Skeletal muscle tissue (tissue), 4 donors: Measurements from ENCODE around the gene TRIP11. TPM values are rescaled to one million over a fixed set of nuclear protein-coding genes. Genes with fewer than 3 reads are reported as not detected.

Experiments
- H3K27ac ChIP-seq: one replicate; pipeline ENCODE4 v1.7.0; 2013; ENCODE audit warnings: mild to moderate bottlenecking, low read depth, low read length, inconsistent platforms
- H3K27me3 ChIP-seq, 3 donors: one replicate each; pipeline ENCODE4 v1.7.0; 2013; ENCODE audit warnings: low read length in 3 of 3; ENCODE audit not compliant: control insufficient read depth in 3 of 3, insufficient read depth in 3 of 3
- H3K36me3 ChIP-seq, 3 donors: one replicate each; pipeline ENCODE4 v1.7.0; 2013; ENCODE audit warnings: low read length in 3 of 3; ENCODE audit not compliant: control insufficient read depth in 3 of 3, insufficient read depth in 3 of 3
- H3K4me1 ChIP-seq, 3 donors: one replicate each; pipeline ENCODE4 v1.7.0; 2013; ENCODE audit warnings: low read length in 3 of 3, mild to moderate bottlenecking in 3 of 3; ENCODE audit not compliant: control insufficient read depth in 3 of 3, insufficient read depth in 3 of 3
- H3K4me3 ChIP-seq, 3 donors: one replicate each; pipeline ENCODE4 v1.7.0; 2013; ENCODE audit warnings: low read length in 3 of 3
- H3K9ac ChIP-seq, 3 donors: one replicate each; pipeline ENCODE4 v1.7.0; 2013; ENCODE audit warnings: low read length in 3 of 3, mild to moderate bottlenecking in 3 of 3, moderate library complexity in 2 of 3, low read depth in 1 of 3
- H3K9me3 ChIP-seq, 3 donors: one replicate each; pipeline ENCODE4 v1.7.0; 2013; ENCODE audit warnings: low read length in 3 of 3; ENCODE audit not compliant: control insufficient read depth in 3 of 3
- total RNA-seq: library from RNA; depleted of rRNA; stranded (reverse); fragments of >200 nt; gene quantifications from one replicate; pipeline ENCODE4 v1.2.3, GENCODE V29; 2014
- donor health status: Osteomylitis.

Gene TRIP11
- total RNA-seq, 1 donor from 2014 or later: 10.4 TPM

- H3K36me3 ChIP-seq: no peaks in the 10 kb centered on the region
- H3K27ac ChIP-seq: peak overlapping the region; percentile 73
- H3K4me3 ChIP-seq: peak overlapping the region; percentile 64 to 74 (median 71)
Observed at GRCh38 chr14:91945751-91946621, 93.9 kb downstream of the TRIP11 start.

GRCh38 chr14:91942946-91943345 is 96.9 kb downstream of the TRIP11 start:
- no peak overlapping the region for H3K27ac ChIP-seq
- H3K4me1 ChIP-seq: peaks cover 1 to 8% (median 6%) of the 10 kb centered on the region in 3 donors
- no peak overlapping the region for H3K9ac ChIP-seq
- peaks cover 0 to 2% (median 0%) of the 10 kb centered on the region in 3 donors for H3K9me3 ChIP-seq
- H3K4me3 ChIP-seq: no peak overlapping the region
- H3K27me3 ChIP-seq: peaks cover 20 to 31% (median 22%) of the 10 kb centered on the region in 3 donors
- H3K36me3 ChIP-seq: no peaks in the 10 kb centered on the region

More at GRCh38 chr14:91945751-91946621, 93.9 kb downstream of the TRIP11 start:
- Histone ChIP-seq H3K27me3 (peaks cover 24 to 37% (median 28%) of the 10 kb centered on the region in 3 donors), H3K4me1 (peaks cover 2 to 8% (median 6%) of the 10 kb centered on the region in 3 donors), H3K9me3 (no peaks in the 10 kb centered on the region), H3K9ac (peak overlapping the region; percentile 65 to 68 (median 68))

GRCh38 chr14:91942128-91942527 is 97.7 kb downstream of the TRIP11 start:
- no peak overlapping the region for H3K27ac ChIP-seq
- no peaks in the 10 kb centered on the region for H3K36me3 ChIP-seq
- H3K4me1 ChIP-seq: peaks cover 0 to 8% (median 6%) of the 10 kb centered on the region in 3 donors
- H3K9me3 ChIP-seq: peaks cover 0 to 2% (median 0%) of the 10 kb centered on the region in 3 donors
- H3K9ac ChIP-seq: no peak overlapping the region
- H3K27me3 ChIP-seq: peaks cover 18 to 31% (median 19%) of the 10 kb centered on the region in 3 donors
- H3K4me3 ChIP-seq: no peak overlapping the region

GRCh38 chr14:91940209-91940608 is 99.7 kb downstream of the TRIP11 start:
- peaks cover 0 to 4% (median 0%) of the 10 kb centered on the region in 3 donors for H3K36me3 ChIP-seq
- no peak overlapping the region for H3K27ac ChIP-seq
- peaks cover 5 to 12% (median 9%) of the 10 kb centered on the region in 3 donors for H3K27me3 ChIP-seq
- no peak overlapping the region for H3K4me3 ChIP-seq
- H3K9me3 ChIP-seq: peaks cover 0 to 2% (median 0%) of the 10 kb centered on the region in 3 donors
- no peak overlapping the region for H3K9ac ChIP-seq
- H3K4me1 ChIP-seq: peaks cover 0 to under 1% (median 0%) of the 10 kb centered on the region in 3 donors

GRCh38 chr14:91935586-91935985 is 104.3 kb downstream of the TRIP11 start:
- H3K27ac ChIP-seq: no peak overlapping the region
- peaks cover 0 to 4% (median 0%) of the 10 kb centered on the region in 3 donors for H3K36me3 ChIP-seq
- peaks cover 0 to 2% (median 0%) of the 10 kb centered on the region in 3 donors for H3K27me3 ChIP-seq
- H3K9ac ChIP-seq: no peak overlapping the region
- peaks cover 0 to 2% (median 0%) of the 10 kb centered on the region in 3 donors for H3K9me3 ChIP-seq
- H3K4me1 ChIP-seq: peaks cover 0 to 2% (median 0%) of the 10 kb centered on the region in 3 donors
- no peak overlapping the region for H3K4me3 ChIP-seq

GRCh38 chr14:91934554-91935285 is 105.1 kb downstream of the TRIP11 start:
- Histone ChIP-seq H3K4me1 (peaks cover 0 to 2% (median 0%) of the 10 kb centered on the region in 3 donors), H3K27me3 (peaks cover 0 to 2% (median 0%) of the 10 kb centered on the region in 3 donors), H3K9me3 (no peaks in the 10 kb centered on the region), H3K27ac (no peak overlapping the region), H3K36me3 (peaks cover 0 to 4% (median 0%) of the 10 kb centered on the region in 3 donors), H3K4me3 (no peak overlapping the region), H3K9ac (no peak overlapping the region)

GRCh38 chr14:91931478-91932088 is 108.3 kb downstream of the TRIP11 start:
- H3K4me1 ChIP-seq: peaks cover 0 to 2% (median 0%) of the 10 kb centered on the region in 3 donors
- H3K27ac ChIP-seq: no peak overlapping the region
- no peak overlapping the region for H3K4me3 ChIP-seq
- peaks cover 0 to 4% (median 0%) of the 10 kb centered on the region in 3 donors for H3K36me3 ChIP-seq
- peaks cover 0 to 2% (median 0%) of the 10 kb centered on the region in 3 donors for H3K27me3 ChIP-seq
- no peaks in the 10 kb centered on the region for H3K9me3 ChIP-seq
- H3K9ac ChIP-seq: no peak overlapping the region

- H3K27me3 ChIP-seq: peaks cover 0 to 2% (median 0%) of the 10 kb centered on the region in 3 donors
- no peak overlapping the region for H3K27ac ChIP-seq
- peaks cover 0 to 12% (median 3%) of the 10 kb centered on the region in 3 donors for H3K4me1 ChIP-seq
- H3K9ac ChIP-seq: no peak overlapping the region
- no peak overlapping the region for H3K4me3 ChIP-seq
- no peaks in the 10 kb centered on the region for H3K36me3 ChIP-seq
- no peaks in the 10 kb centered on the region for H3K9me3 ChIP-seq
Observed at GRCh38 chr14:91929700-91930099, 110.2 kb downstream of the TRIP11 start.

- Histone ChIP-seq H3K4me3 (no peak overlapping the region), H3K27ac (no peak overlapping the region), H3K4me1 (peaks cover 6 to 14% (median 7%) of the 10 kb centered on the region in 3 donors), H3K27me3 (no peaks in the 10 kb centered on the region), H3K9ac (no peak overlapping the region), H3K9me3 (no peaks in the 10 kb centered on the region), H3K36me3 (no peaks in the 10 kb centered on the region)
Observed at GRCh38 chr14:91927800-91928199, 112.1 kb downstream of the TRIP11 start.
